SIG-M5 treated with dmso at 0.1 percent for 504 hours (cell line): ENCODE measurements around the gene PRR5.
A peak's percentile ranks its signal among the peaks of the same experiment; 100 is the strongest.

Source experiments
- DNase-seq: peaks from one replicate; lab custom pipeline; 2025; ENCODE audit not compliant: unreplicated experiment; lab: John Stamatoyannopoulos, UW

PRR5 gene

DNA sequence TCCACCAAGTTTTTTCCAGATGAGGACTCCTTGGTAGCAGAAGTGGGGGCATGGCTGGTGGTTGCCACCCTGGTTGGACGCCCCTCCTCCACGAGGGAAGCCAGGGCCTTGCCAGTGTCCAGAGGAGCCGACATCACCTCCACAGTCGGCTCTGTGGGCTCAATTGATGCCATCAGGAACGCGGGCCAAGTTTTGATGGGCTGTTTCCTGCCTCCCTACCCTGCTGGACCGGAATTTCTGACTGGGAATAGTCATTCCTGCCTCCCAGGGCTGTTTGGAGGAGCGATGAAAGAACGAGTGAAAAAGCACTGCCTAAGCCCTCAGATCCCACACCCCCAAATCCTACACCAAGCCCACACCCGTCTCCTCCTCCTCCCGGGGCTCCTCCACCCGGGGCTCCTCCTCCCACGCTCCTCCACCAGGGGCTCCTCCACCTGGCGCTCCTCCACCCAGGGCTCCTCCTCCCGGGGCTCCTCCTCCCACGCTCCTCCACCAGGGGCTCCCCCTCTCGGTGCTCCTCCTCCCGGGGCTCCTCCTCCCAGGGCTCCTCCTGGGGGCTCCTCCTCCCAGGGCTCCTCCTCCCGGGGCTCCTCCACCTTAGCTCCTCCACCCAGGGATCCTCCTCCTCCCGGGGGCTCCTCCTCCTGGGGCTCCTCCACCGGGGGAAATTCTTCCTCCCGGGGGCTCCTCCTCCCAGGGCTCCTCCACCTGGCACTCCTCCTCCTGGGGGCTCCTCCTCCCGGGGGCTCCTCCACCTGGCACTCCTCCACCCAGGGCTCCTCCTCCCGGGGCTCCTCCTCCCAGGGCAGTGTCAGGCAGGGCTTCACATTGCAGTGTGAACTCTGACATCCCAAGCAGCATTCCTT, 10.0 kb upstream of the PRR5 start:
- DNase-seq, result no peak

DNA sequence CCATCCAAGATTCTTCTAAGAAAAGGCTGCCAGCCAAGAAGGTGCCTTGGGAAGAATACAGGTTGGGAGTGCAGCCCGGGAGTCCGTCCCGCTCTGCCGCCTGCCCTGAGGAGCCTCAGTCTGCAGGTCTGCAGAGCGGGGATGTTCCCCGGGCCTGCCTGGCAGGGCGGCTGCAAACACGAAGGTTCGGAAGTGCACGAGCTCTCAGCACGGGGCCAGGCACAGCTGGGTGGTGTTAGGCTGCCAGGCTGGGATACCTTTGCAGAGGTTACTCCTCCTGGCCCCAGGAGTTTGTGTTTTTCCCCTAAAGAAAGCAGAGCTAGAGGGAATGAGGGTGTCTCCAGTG, 9.4 kb upstream of the PRR5 start:
- no peak for DNase-seq

DNA sequence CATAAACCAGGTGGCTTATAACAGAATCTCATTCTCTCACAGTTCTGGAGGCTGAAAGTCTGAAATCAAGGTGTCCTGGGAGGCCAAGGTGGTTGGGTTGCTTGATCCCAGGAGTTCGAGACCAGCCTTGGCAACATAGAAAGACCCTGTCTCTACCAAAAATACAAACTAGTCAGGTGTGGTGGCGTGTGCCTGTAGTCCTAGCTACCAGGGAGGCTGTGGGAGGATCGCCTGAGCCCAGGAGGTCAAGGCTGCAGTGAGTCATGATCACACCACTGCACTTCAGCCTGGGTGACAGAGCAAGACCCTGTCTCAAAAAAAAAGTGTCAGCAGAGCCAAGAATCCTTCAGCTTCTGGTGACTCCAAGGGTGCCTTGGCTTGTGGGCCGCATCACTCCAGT, 8.9 kb upstream of the PRR5 start:
- no peak for DNase-seq

DNA sequence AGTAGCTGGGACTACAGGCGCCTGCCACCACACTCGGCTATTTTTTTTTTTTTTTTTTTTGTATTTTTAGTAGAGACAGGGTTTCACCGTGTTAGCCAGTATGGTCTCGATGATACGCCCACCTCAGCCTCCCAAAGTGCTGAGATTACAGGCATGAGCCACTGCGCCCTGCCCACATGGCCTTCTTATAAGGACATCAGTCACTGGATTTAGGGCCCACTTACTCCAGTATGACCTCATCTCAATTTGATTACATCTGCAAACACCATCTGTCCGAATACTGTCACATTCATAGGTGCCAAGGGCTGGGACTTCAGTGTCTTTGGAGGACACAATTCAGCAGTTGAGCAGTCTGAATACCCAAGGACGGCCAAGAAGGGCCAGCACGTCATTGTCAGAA, 8.2 kb upstream of the PRR5 start:
- DNase-seq, result no peak

DNA sequence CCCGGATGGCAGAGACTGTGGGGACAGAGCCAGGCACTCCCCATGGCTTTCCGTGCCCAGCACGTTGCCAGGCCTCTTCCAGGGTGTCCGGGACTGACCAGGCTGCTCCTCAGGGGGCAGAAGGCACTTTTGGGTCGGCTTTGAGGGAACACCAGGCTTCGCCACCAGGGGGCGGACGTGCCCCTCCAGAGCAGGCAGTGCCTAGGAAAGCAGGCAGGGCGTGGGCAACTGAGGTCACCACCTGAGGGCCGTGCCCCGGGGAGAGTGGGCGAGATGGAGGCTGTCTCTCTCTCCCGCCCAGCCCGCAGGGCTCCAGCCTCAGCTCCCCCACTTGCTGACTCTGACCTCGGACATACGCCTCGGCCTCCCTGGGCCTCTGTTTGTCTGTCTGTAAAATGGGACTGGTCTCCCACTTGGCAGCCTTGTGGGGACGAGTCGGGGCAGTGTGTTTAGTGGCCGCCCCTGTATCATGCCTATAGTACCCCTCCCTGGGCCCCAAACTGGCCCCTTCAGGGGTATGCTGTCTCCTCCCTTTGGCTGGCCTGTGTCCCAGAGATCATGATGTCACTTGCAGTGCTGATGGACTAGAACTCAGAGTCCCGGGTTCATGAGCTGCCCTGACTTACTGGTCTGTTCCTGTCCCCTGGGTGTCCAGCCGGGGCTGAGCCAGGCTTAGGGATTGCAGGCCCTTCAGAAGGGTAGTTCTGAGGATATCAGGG, 4.4 kb upstream of the PRR5 start:
- DNase-seq, result peak; percentile 13

DNA sequence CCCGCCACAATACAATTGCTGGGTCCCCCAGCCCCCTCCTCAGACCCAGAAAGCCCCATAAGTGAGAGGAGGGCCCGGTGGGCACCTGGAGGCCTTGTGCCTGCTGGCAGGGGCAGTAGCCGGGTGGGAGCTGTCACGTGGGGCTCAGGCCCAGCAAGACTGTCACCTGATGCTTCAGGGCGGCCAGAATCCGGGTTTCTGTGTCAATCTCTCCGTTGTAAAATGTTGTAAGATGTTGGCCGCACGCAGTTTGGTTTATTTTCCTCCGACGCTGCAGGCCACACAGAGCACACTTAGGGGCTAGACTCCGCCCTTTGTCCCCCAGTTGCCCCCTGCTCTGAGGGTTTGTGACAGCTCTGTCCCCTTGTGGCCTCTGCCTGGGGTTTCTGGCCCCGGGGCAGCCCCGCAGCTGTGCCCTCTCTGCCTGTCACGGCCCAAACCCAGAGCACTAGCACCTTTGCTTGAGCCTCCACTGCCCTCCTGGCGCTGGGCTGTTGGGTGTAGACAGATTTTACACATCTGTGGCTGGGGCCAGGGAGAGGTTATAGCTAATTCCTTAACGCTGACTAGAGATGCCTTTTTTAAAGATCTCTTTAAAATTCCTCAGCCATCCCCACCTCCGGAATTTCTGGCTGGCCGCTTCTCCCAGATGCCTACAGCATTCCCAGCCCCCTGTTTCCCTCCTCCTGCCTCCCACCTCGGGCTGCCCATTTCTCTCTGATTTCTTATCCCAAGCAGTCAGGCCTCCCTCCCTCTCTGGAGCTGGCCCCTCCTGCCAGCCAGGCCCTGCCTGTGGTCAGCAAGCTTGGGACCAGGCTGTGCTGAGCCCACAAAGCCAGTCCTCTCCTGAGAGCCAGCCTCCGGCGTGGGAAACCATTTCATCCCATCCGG, 3.2 kb upstream of the PRR5 start:
- DNase-seq, result no peak

DNA sequence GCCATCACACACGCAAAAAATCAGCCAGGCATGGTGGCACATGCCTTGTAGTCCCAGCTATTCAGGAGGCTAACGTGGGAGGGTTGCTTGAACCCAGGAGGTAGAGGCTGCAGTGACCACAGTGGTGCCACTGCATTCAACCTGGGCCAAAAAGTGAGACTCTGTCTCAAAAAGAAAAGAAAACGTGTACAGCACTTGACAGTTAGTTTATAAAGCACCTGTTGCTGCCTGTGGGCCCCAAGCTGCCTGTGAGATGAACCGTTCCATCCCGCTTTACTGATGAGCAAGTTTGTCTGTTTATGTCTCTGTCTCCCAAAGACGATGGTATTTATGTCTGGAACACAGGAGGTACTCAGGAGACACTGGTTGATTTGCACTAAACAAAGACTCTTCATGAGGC, 1.5 kb upstream of the PRR5 start:
- no peak for DNase-seq

DNA sequence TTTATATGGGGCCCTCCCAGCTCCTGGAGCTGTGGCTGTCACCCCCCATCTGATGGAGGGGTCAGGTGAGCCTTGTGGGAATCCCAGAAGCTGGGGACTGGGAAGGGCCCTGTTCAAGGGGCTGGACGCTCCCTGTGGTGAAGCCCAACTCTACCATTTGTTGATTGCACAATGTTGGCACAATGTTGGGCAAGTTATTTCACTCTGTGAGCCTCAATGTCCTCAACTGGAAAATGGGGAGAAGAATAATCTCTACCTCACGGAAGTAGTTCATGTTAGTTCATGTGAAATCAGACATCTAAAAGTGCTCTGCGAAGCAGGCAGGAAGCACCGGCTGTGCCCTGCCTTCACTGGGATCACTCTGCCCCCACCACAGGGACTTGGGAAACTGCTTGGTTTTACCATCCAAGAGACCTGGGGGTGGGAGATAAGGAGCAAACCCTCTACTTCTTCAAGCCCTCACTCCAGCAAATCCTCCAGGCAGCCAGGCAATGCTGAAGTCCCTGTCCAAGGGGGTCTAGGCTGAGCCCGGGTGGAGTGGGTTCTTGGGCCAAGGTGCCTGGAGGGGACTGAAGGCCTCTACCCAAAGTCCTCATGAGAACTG, 715 bp upstream of the PRR5 start:
- no peak for DNase-seq

DNA sequence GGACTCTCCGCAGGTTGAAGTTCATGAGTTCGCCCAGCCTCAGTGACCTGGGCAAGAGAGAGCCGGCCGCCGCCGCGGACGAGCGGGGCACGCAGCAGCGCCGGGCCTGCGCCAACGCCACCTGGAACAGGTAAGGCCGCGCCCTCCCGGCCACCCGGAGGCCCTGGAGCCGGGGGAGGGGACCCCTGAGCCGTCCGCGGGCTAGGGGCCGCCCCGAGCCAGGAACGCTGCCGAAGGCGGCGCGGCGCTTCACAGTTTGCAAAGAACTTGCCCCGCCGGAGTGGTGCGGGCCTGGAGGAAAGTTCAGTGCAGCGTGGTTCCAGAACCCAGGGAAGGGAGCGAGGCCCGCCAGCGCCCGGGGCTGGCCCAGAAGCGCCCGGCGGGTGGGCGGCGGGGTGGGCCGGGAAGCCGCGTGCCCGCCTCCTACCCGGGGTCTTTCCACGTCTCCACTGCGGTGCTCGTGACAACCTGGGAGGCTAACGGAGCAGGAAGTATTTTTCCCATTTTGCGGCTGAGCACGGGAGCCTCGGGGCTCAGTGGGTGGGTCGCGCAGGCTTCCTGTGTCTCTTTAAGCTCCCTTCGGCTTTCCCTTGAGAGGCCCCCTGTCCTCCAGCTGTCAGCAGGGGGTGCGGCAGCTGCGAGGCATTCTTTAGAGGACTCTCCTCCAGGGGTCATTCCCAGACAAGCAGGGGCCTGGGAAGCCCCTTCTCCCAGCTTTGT, 635 bp downstream of the PRR5 start:
- DNase-seq, result peak; percentile 21

DNA sequence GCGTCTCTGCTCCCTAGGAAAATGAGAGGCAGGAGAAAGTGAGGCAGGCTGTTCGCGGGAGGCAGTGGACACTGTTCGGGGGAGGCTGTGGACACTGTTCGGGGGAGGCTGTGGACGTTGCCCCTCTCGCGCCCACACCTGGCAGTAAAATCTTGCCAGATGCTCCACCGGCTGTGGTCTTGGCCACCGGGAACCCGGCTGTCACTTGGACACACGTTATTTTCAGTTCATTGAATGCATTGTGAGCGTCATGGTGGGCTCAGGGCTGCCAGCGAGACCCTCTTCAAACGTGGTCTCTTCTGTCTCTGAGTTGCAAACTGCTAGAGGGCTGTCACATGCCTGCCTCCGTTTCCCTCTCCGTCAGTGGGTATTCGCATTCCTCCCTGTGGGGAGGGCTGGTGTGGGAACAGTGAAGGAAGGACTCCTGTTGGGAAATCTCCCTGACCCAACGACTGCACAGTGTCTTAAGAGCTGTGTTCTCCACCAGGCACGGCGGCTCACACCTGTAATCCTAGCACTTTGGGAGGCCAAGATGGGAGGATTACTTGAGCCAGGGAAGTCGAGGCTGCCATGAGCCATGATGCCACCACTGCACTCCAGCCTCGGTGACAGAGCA, 1.4 kb downstream of the PRR5 start:
- no peak for DNase-seq

DNA sequence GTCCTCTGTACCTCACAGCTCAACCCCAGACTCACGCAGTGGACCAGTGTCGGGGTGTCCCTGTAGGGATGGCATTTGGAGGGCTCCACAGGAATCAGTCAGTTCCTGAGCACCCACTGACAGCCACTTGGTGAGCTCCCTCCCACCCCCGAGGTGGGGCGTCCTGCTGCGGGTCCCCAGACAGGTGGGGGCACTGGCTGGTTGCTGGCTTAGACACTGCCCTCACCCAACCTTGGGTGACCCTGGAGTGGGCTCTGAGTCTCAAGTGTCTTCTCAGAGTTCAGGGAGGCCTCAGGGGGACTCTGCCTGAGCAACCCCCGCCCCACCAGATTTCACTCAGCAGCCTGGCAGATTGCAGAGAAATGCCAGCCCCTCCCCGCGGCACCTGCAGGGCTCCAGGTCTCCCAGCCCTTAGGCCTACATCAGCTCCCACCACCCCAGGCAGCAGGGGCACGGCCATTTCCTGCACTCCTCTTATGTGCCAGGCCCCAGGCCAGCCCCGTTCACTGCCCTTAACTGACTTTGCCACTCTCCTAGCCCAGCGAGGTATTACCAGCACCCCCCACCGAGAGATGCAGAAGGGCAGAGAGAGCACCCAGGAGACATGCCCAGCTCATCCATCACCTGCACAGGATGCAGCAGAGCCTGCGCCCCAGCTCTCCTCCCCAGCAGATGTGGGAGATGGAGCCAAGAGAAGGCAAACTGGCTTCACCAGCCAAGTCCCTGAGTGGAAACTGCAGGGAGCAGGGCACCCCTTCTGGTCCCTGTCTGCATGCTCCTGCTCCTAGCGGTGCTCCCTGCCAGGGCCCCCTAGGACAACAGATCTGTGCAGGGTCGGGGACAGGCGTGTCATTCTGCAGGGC, 2.4 kb downstream of the PRR5 start:
- no peak for DNase-seq

DNA sequence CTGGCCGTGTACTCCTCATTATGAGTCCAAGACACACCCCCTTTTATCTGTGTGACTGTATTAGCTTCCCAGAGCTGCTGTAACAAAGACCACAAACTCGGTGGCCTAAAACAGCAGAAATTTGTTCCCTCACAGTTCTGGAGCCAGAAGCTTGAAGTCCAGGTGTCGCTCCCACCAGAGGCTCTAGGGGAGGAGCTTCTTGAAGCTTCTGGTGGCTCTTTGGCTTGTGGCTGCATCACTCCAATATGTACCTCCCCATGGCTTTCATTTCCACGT, 3.0 kb downstream of the PRR5 start:
- no peak for DNase-seq

DNA sequence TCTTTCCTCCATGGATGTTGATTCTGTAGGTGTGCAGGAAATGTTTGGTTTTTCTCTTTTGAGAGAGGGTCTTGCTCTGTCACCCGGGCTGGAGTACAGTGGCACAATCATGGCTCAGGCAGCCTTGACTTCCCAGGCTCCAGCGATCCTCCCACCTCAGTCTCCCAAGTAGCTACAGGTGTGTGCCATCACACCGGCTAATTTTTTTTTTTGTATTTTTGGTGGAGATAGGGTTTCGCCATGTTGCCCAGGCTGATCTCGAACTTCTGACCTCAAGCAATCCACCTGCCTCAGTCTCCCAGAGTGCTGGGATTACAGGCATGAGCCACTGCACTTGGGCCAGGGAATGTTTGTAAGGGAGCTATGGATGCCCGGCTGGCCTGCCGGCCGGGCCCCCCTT, 4.5 kb downstream of the PRR5 start:
- DNase-seq, result no peak

DNA sequence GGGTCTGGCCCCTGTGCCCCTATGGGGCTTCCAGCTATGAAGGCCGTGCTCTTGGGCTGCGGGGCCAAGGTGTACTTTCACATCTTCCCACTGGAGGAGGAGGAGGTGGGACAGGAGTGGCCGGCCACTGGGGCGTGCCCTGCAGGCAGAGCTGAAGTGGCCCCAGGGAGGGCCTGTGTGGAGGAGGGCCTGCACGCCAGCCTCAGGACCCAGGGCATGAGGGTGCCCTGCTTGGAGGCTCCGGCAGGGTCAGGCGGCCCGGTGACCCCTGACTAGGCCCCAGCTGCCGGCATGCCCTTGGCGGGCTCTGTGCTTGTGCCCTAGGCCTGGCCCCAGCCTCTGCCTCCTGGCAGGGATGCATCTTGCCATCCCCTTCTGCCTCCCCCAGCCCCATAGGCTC, 5.2 kb downstream of the PRR5 start:
- DNase-seq, result no peak

DNA sequence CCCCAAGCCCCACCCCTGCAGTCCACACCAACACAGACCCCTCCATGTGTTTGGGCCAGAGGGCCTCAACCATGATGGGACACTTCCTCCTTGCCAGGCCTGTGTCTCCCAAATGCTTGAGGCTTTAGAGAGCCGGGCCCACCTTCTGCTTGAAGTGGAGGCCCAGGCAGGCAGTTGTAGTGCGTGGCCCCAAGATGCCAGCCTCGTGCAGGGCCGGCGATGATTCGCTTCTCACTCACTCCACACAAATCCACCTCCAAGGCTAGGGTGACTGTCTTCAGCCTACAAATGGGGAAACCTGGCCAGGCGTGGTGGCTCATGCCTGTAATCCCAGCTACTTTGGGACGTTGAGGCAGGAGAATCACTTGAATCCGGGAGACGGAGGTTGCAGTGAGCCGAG, 5.7 kb downstream of the PRR5 start:
- DNase-seq, result no peak

DNA sequence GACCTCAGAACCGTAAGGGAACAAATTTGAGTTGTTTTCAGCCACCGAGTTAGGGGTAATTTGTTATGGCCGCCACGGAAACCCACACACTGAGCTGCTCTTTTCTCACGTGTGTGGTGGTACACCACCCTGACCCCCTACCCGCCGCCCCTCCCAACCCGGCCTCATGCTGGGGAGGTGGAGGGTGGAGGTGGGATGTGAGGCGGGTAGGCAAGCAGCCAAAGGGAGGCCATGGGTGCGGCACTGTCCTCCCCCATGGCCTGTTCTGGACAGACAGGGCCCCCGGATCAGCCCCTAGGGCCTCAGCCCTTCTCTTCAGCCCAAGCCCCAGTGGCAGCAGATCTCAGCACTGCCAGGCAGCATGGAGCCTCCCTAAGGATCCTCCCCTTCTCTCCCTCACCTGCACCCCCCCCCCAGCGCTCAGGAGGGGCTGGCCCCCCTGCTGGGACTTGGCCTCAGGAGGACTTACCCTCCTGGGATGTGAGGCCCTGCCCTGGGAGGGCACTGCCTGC, 7.9 kb downstream of the PRR5 start:
- DNase-seq, result no peak

DNA sequence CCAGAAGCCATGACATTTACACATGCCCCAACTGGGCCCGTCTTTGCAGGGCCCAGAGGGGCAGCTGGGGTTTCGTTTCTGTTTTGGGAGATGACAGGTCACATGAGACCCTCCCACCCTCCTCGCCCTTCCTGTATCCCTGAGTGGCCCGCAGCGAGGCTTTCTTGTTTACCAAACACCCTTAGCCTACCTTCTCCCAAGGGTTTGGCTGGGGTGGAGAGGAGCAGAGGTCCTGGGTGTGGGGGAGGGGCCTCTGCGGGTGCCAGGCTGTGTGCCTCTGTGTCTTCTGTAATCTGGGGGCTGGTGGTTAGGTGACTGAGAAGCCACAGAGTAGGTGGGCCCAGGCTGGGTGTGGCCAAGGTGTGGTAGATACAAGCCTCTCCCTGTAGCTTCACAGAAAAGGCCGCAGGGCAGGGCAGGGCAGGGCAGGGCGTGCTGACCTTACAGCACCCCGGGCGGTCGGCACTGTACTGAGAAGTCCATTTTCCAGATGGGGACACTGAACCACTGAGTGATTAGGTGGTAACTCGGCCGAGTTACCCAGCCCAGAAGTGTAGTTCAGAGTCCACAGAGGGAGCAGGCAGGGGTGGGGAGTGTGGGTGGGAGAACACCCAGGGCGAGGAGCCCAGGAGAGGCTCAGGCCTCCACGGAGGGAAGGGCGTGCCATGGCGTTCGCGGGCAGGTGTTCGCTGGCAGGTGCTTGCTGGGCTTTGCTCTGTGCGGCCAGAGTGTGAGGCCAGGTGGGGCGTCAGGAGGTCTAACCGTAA, 8.7 kb downstream of the PRR5 start:
- DNase-seq, result no peak

DNA sequence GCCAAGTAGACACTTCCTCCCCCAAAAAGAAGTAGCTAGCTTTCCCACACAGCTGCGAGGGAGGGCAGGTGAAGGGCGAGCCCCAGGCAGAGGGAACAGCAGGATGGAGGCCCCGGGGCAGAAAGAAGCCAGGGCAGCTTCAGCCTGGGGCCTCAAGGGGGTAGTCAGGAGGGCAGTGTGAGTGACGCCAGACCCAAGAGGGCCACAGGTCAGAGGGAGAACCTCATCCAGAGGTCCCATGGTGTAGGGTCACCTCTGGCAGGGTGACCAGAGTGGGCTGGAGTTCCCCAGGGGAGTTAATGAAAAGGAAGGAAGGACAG, 9.2 kb downstream of the PRR5 start:
- no peak for DNase-seq
